Measurements from ENCODE around the gene CLK1. TPM values are rescaled to one million over a fixed set of nuclear protein-coding genes. Genes with fewer than 3 reads are reported as not detected.

The CLK1 gene
- total and polyA plus RNA-seq, 2 of the 13 experiments (the other 11 are each of a cell fraction or from before 2014, with no cell fraction given): 66.6 to 101 TPM

- no peak for TF ChIP-seq WIZ (CRISPR knock-in tag; IDR thresholded peaks at IDR 0.05)
- TF ChIP-seq LBX2 (CRISPR knock-in tag; IDR thresholded peaks at IDR 0.05; ENCODE audit: borderline replicate concordance): no peak
- 0 out of 2 replicates have a peak, but pooled peaks have one; percentile 14 for TF ChIP-seq CC2D1A (CRISPR knock-in tag; IDR thresholded peaks at IDR 0.05)
- peak; percentile 22; the same call in 1 of the 2 replicates for TF ChIP-seq ZNF580 (CRISPR knock-in tag; IDR thresholded peaks at IDR 0.05; ENCODE audit: borderline replicate concordance, low read depth)
- no peak for TF ChIP-seq ZHX1 (CRISPR knock-in tag; IDR thresholded peaks at IDR 0.05; ENCODE audit: low read depth)
- peak; percentile 46; the same call in 1 of the 2 replicates for TF ChIP-seq ZNF616 (CRISPR knock-in tag; IDR thresholded peaks at IDR 0.05; ENCODE audit: low read depth)
- no peak for TF ChIP-seq PBX2 (CRISPR knock-in tag; IDR thresholded peaks at IDR 0.05)
- TF ChIP-seq ZBTB37 (CRISPR knock-in tag; IDR thresholded peaks at IDR 0.05): no peak
- 0 out of 2 replicates have a peak, but pooled peaks have one; percentile 45 for TF ChIP-seq HINFP (CRISPR knock-in tag; IDR thresholded peaks at IDR 0.05; ENCODE audit: low read depth)
- no peak for TF ChIP-seq FOXK2 (IDR thresholded peaks at IDR 0.05)
- TF ChIP-seq ZNF546 (CRISPR knock-in tag; conservative IDR thresholded peaks at IDR 0.05): peak; percentile 60
- TF ChIP-seq HNRNPL (IDR thresholded peaks at IDR 0.05; ENCODE audit: low read depth, low read length): no peak
- no peak for TF ChIP-seq RORA (CRISPR knock-in tag; IDR thresholded peaks at IDR 0.05)
- TF ChIP-seq NR3C1 (CRISPR knock-in tag; IDR thresholded peaks at IDR 0.05): no peak
- TF ChIP-seq CEBPB (IDR thresholded peaks at IDR 0.05; ENCODE audit: borderline replicate concordance, low read depth, low read length): no peak
- no peak for TF ChIP-seq PHF5A (CRISPR knock-in tag; IDR thresholded peaks at IDR 0.05; ENCODE audit: low read depth, unreplicated experiment)
- TF ChIP-seq ZNF225 (CRISPR knock-in tag; IDR thresholded peaks at IDR 0.05): no peak
- no peak for TF ChIP-seq HIC2 (CRISPR knock-in tag; IDR thresholded peaks at IDR 0.05; ENCODE audit: low read depth)
- TF ChIP-seq ZNF713 (CRISPR knock-in tag; IDR thresholded peaks at IDR 0.05): no peak
Measured at GRCh38 chr2:200812122-200813022, 52.1 kb downstream of the CLK1 start (continued).
